Endodermal cell (in vitro differentiated cells): Measurements from ENCODE around the gene DOCK4. TPM values are rescaled to one million over a fixed set of nuclear protein-coding genes. Genes with fewer than 3 reads are reported as not detected.

Experiments
- DNase-seq: peaks from one replicate; pipeline ENCODE4 v3.0.0-alpha.2; 2017
- H3K27ac ChIP-seq: 2 replicates; pipeline ENCODE4 v1.5.1; 2013; ENCODE audit warnings: mild to moderate bottlenecking, low read depth, low read length, moderate library complexity
- H3K27me3 ChIP-seq: 2 replicates; pipeline ENCODE4 v1.6.1; 2013; ENCODE audit warnings: mild to moderate bottlenecking, low read length, moderate library complexity; ENCODE audit not compliant: insufficient read depth, control insufficient read depth, poor library complexity, severe bottlenecking
- H3K36me3 ChIP-seq: 2 replicates; pipeline ENCODE4 v1.7.0; 2013; ENCODE audit warnings: mild to moderate bottlenecking, low read length, moderate library complexity; ENCODE audit not compliant: control insufficient read depth, insufficient read depth
- H3K4me1 ChIP-seq: one replicate; pipeline ENCODE4 v1.7.0; 2013; ENCODE audit warnings: low read length; ENCODE audit not compliant: control insufficient read depth, insufficient read depth
- H3K4me3 ChIP-seq: 2 replicates; pipeline ENCODE4 v1.5.1; 2013; ENCODE audit warnings: mild to moderate bottlenecking, low read length, moderate library complexity
- H3K9ac ChIP-seq: 2 replicates; pipeline ENCODE4 v1.6.1; 2013; ENCODE audit warnings: mild to moderate bottlenecking, low read length, moderate library complexity; ENCODE audit not compliant: poor library complexity, severe bottlenecking; ENCODE audit errors: extremely low read depth
- H3K9me3 ChIP-seq: 2 replicates; pipeline ENCODE4 v1.6.1; 2013; ENCODE audit warnings: mild to moderate bottlenecking, low read length, moderate library complexity; ENCODE audit not compliant: control insufficient read depth
- H3K27ac Mint-ChIP-seq: 2 replicates; pipeline ENCODE4 v1.8.0; 2020; ENCODE audit warnings: mixed read lengths
- H3K27me3 Mint-ChIP-seq: 2 replicates; pipeline ENCODE4 v1.8.0; 2021; ENCODE audit warnings: mild to moderate bottlenecking, mixed read lengths; ENCODE audit not compliant: insufficient read depth
- H3K36me3 Mint-ChIP-seq: 2 replicates; pipeline ENCODE4 v1.8.0; 2020; ENCODE audit warnings: low read depth, mixed read lengths
- H3K4me1 Mint-ChIP-seq: 2 replicates; pipeline ENCODE4 v1.8.0; 2020; ENCODE audit warnings: mixed read lengths
- H3K4me3 Mint-ChIP-seq: 2 replicates; pipeline ENCODE4 v1.8.0; 2020; ENCODE audit warnings: mild to moderate bottlenecking, moderate library complexity, mixed read lengths
- H3K9me3 Mint-ChIP-seq: 2 replicates; pipeline ENCODE4 v1.8.0; 2020; ENCODE audit warnings: mild to moderate bottlenecking, mixed read lengths
- WGBS, 2 experiments: methylation state at CpG; one replicate each; pipeline versions ENCODE4 v1.1.5 to v1.1.7; 2013; ENCODE audit warnings: missing lambda C conversion rate in 2 of 2, mixed read lengths in 1 of 2; ENCODE audit not compliant: insufficient coverage in 1 of 2, insufficient read length in 1 of 2; 5-methylcytosine and 5-hydroxymethylcytosine counted together
- total RNA-seq, 2 donors: library from RNA; stranded (reverse); fragmentation: NEBNext Ultra II Directional in 1 of 2; extraction: Animal tissue kit (Norgen Biotek cat#: 25700) in 1 of 2; gene quantifications; 2 replicates in 1 of 2; 3 replicates in 1 of 2; pipeline ENCODE4 v1.2.1, GENCODE V29; 2021
- TF ChIP-seq, protein P1 (sequence below): fragments of 200-600 bp; sonication (generic); conservative IDR thresholded peaks from 2 replicates; pipeline ENCODE4 v1.5.0; 2021; ENCODE audit warnings: antibody characterized with exemption, mild to moderate bottlenecking

DOCK4 gene
- total RNA-seq, 2 donors from 2014 or later: 11.2 to 15.3 TPM

DNA sequence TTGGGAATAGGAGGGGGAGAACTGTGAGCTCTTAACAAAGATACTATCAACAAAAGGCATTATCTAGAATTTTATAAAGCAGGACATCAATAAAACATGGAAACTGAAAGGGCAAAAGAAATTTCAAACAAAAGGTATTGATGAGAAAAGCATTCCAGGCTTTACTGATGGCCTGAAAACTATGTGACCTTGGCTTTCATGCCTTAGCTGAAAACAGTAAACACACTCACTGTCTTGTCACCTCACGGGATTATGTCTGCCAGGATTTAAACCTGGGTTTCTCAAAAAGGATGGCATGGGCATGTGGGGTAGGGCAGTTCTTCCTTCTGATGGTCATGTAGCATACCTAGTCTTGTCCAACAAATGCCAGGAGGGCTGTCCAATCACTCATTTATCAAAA lies 22.9 kb downstream of the DOCK4 start:
- Histone ChIP-seq H3K9me3 (no peaks in the 10 kb centered on the region), H3K4me3 (no peak overlapping the region), H3K9ac (no peak overlapping the region), H3K27ac (no peak overlapping the region), H3K27me3 (no peaks in the 10 kb centered on the region), H3K4me1 (no peaks in the 10 kb centered on the region), H3K36me3 (no peaks in the 10 kb centered on the region)
- H3K4me3 Mint-ChIP-seq: no peak overlapping the region
- H3K9me3 Mint-ChIP-seq: no peaks in the 10 kb centered on the region
- 82 to 86% methylated on average over 1 of the region's 1 CpG for WGBS, 2 experiments
- peaks cover 2% of the 10 kb centered on the region for H3K4me1 Mint-ChIP-seq
- no peak overlapping the region for H3K27ac Mint-ChIP-seq
- DNase-seq: no peak
- TF ChIP-seq, protein P1, sequence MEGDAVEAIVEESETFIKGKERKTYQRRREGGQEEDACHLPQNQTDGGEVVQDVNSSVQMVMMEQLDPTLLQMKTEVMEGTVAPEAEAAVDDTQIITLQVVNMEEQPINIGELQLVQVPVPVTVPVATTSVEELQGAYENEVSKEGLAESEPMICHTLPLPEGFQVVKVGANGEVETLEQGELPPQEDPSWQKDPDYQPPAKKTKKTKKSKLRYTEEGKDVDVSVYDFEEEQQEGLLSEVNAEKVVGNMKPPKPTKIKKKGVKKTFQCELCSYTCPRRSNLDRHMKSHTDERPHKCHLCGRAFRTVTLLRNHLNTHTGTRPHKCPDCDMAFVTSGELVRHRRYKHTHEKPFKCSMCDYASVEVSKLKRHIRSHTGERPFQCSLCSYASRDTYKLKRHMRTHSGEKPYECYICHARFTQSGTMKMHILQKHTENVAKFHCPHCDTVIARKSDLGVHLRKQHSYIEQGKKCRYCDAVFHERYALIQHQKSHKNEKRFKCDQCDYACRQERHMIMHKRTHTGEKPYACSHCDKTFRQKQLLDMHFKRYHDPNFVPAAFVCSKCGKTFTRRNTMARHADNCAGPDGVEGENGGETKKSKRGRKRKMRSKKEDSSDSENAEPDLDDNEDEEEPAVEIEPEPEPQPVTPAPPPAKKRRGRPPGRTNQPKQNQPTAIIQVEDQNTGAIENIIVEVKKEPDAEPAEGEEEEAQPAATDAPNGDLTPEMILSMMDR: no peak
- no peaks in the 10 kb centered on the region for H3K27me3 Mint-ChIP-seq
- H3K36me3 Mint-ChIP-seq: no peaks in the 10 kb centered on the region

DNA sequence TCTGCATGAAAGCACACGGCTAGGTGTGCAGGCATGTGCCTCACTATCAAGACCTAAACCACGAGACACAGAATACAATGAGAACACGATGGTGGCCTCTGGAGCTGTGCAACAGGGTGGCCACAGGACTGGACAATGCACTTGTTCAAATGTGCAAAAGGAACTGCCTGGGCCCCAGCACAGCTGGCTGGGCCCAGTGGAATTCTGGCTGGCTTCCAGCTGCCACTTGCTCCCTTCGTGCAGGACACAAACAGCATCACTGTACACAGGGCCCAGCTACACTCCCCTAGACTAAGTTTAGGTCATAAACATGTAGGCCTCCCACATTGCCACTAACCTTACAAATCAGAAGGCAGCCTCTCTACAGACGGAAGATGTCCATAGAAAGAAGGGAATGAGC lies 23.4 kb downstream of the DOCK4 start:
- H3K9ac ChIP-seq: no peak overlapping the region
- H3K27me3 ChIP-seq: no peaks in the 10 kb centered on the region
- no peaks in the 10 kb centered on the region for H3K36me3 ChIP-seq
- H3K9me3 ChIP-seq: no peaks in the 10 kb centered on the region
- Mint-ChIP-seq H3K36me3 (no peaks in the 10 kb centered on the region), H3K4me3 (no peak overlapping the region), H3K9me3 (no peaks in the 10 kb centered on the region), H3K27me3 (no peaks in the 10 kb centered on the region), H3K4me1 (peaks cover 6% of the 10 kb centered on the region), H3K27ac (no peak overlapping the region)
- H3K27ac ChIP-seq: no peak overlapping the region
- no peak for DNase-seq
- TF ChIP-seq, protein P1: no peak
- H3K4me3 ChIP-seq: no peak overlapping the region
- H3K4me1 ChIP-seq: no peaks in the 10 kb centered on the region
- WGBS, 2 experiments: 89 to 92% methylated on average over 3 to 5 of the region's 5 CpGs

DNA sequence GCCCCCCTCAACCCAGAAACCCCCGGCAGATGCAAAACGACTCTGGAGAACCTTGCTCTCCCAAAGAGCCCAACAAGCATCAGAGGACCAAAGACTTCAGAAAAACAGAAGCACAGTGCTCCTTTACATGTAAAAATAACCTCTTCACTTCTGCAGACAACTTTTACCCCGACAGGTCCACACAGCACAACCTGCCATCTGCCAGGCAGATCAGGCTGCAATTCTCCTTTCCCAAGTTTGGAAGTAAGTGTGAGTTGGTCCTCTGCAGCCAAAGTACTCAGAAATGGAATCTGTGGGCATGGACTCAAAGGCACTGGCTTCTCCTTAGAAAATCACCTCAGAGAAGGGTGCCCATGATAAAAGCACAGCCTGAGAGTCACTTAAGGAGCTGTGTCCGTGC lies 26.0 kb downstream of the DOCK4 start:
- WGBS, 2 experiments: 83 to 93% methylated on average over 2 to 4 of the region's 4 CpGs
- Histone ChIP-seq H3K27me3 (no peaks in the 10 kb centered on the region), H3K27ac (no peak overlapping the region), H3K36me3 (no peaks in the 10 kb centered on the region), H3K9ac (no peak overlapping the region), H3K9me3 (no peaks in the 10 kb centered on the region), H3K4me3 (no peak overlapping the region), H3K4me1 (no peaks in the 10 kb centered on the region)
- H3K9me3 Mint-ChIP-seq: no peaks in the 10 kb centered on the region
- no peak for DNase-seq
- H3K27me3 Mint-ChIP-seq: no peaks in the 10 kb centered on the region
- H3K36me3 Mint-ChIP-seq: no peaks in the 10 kb centered on the region
- no peak overlapping the region for H3K4me3 Mint-ChIP-seq
- TF ChIP-seq, protein P1: no peak
- peaks cover 14% of the 10 kb centered on the region for H3K4me1 Mint-ChIP-seq
- no peak overlapping the region for H3K27ac Mint-ChIP-seq
